HG02798 (cell line): Measurements from ENCODE around the gene RUFY3.
"Not testable (repeated sequence)": the region's sequence is repeated elsewhere in the genome, so short reads cannot be mapped to it uniquely, and the experiment has no call there.

Experiments used
- ATAC-seq: cut with Tn5 transposase; IDR thresholded peaks from one replicate; pipeline ENCODE4 v1.9.1; 2021; ENCODE audit warnings: mild to moderate bottlenecking; ENCODE audit not compliant: unreplicated experiment, poor library complexity

The RUFY3 gene

GRCh38 chr4:70765368-70765767, 43.6 kb downstream of the RUFY3 start:
- ATAC-seq = no peak

GRCh38 chr4:70768301-70768948, 46.7 kb downstream of the RUFY3 start:
- ATAC-seq = no peak

GRCh38 chr4:70769396-70769795, 47.6 kb downstream of the RUFY3 start:
- not testable (repeated sequence) for ATAC-seq

GRCh38 chr4:70772929-70773555, 51.3 kb downstream of the RUFY3 start:
- ATAC-seq = no peak

- no peak for ATAC-seq
Measured at GRCh38 chr4:70778888-70779422, 57.2 kb downstream of the RUFY3 start.

GRCh38 chr4:70783096-70783495, 61.3 kb downstream of the RUFY3 start:
- no peak for ATAC-seq

- no peak for ATAC-seq
Measured at GRCh38 chr4:70787496-70787895, 65.7 kb downstream of the RUFY3 start.

- ATAC-seq = no peak
Measured at GRCh38 chr4:70788733-70789132, 67.0 kb downstream of the RUFY3 start.

- ATAC-seq = no peak
Measured at GRCh38 chr4:70793626-70794025, 71.9 kb downstream of the RUFY3 start.

GRCh38 chr4:70801265-70801809, 79.6 kb downstream of the RUFY3 start:
- no peak for ATAC-seq

- no peak for ATAC-seq
Measured at GRCh38 chr4:70802928-70803580, 81.3 kb downstream of the RUFY3 start.

- ATAC-seq = no peak
Measured at GRCh38 chr4:70808151-70808550, 86.4 kb downstream of the RUFY3 start.

GRCh38 chr4:70815370-70815769, 93.6 kb downstream of the RUFY3 start:
- no peak for ATAC-seq

GRCh38 chr4:70816894-70817293, 95.1 kb downstream of the RUFY3 start:
- ATAC-seq = no peak

GRCh38 chr4:70818173-70818855, 96.5 kb downstream of the RUFY3 start:
- peak; percentile 71 for ATAC-seq

GRCh38 chr4:70818921-70819320, 97.2 kb downstream of the RUFY3 start:
- no peak for ATAC-seq

- no peak for ATAC-seq
Measured at GRCh38 chr4:70829015-70829414, 107.3 kb downstream of the RUFY3 start.

- no peak for ATAC-seq
Measured at GRCh38 chr4:70829492-70829891, 107.7 kb downstream of the RUFY3 start.

GRCh38 chr4:70830054-70830453, 108.3 kb downstream of the RUFY3 start:
- no peak for ATAC-seq

GRCh38 chr4:70831293-70831692, 109.5 kb downstream of the RUFY3 start:
- no peak for ATAC-seq

GRCh38 chr4:70833675-70834074, 111.9 kb downstream of the RUFY3 start:
- ATAC-seq = no peak
